Muscle layer of colon (tissue), 2 donors: Measurements from ENCODE around the gene MRPL22.
"Not testable (repeated sequence)": the region's sequence is repeated elsewhere in the genome, so short reads cannot be mapped to it uniquely, and the experiment has no call there.

Experiments used
- H3K27ac ChIP-seq: one replicate; pipeline ENCODE4 v1.7.0; 2013; ENCODE audit warnings: low read depth, mild to moderate bottlenecking, low read length, moderate library complexity
- H3K27me3 ChIP-seq, 2 donors: one replicate each; pipeline ENCODE4 v1.7.0; 2013; ENCODE audit warnings: low read length in 2 of 2, mild to moderate bottlenecking in 2 of 2; ENCODE audit not compliant: insufficient read depth in 2 of 2, control insufficient read depth in 1 of 2
- H3K36me3 ChIP-seq: one replicate; pipeline ENCODE4 v1.7.0; 2013; ENCODE audit warnings: mild to moderate bottlenecking, low read length; ENCODE audit not compliant: insufficient read depth
- H3K4me1 ChIP-seq: one replicate; pipeline ENCODE4 v1.7.0; 2013; ENCODE audit warnings: mild to moderate bottlenecking, low read length; ENCODE audit not compliant: insufficient read depth
- H3K4me3 ChIP-seq, 2 donors: one replicate each; pipeline ENCODE4 v1.7.0; 2013; ENCODE audit warnings: low read length in 2 of 2, low read depth in 1 of 2, mild to moderate bottlenecking in 1 of 2, moderate library complexity in 1 of 2
- H3K9ac ChIP-seq: one replicate; pipeline ENCODE4 v1.7.0; 2013; ENCODE audit warnings: low read length
- H3K9me3 ChIP-seq: one replicate; pipeline ENCODE4 v1.7.0; 2013; ENCODE audit warnings: mild to moderate bottlenecking, low read length
- donor health status: abdominal sarcoma.
- donor health status: Adenocarcinoma of cecum.

The MRPL22 gene

DNA sequence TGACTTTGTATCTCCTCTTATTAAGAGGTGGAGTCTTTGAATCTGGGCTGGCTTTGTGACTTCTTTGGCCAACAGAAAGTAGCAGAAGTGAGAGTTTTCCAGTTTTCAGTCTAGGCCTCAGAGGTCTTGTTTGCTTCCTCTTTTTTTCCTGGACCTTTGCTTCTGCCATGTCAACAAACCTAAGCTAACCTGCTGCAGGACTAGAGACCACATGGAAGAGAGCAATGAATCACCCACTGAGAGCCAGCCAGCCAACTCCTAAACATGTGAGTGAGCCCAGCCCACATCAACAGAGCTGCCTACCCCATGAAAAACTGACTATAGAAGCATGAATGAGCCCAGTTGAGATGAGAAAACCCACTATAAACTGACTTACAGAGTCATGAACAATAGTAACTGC lies 29.9 kb downstream of the MRPL22 start:
- Histone ChIP-seq H3K27me3 (no peaks in the 10 kb centered on the region), H3K9ac (no peak overlapping the region), H3K4me3 (no peak overlapping the region), H3K9me3 (no peaks in the 10 kb centered on the region), H3K4me1 (no peaks in the 10 kb centered on the region), H3K36me3 (peaks cover 34% of the 10 kb centered on the region), H3K27ac (no peak overlapping the region)

DNA sequence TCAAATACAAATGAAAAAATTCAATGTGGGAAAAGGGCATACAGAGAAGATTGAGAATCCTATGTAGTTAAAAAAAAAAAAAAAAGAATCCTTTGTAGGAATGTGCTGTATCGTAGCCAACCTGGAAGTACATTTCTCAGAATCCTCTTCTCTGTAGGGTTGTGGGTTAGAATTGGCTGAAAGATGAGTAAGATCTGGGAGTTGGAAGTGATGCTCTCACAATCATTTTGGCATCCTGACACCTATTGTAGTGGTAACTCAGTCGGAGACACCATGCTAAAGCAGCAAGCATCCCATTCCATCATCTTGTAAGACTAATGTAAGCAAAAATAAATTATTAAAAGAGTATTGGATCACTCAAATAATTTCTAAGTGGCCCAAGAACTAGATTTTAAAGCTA lies 30.6 kb downstream of the MRPL22 start:
- no peak overlapping the region for H3K4me3 ChIP-seq
- H3K27ac ChIP-seq: no peak overlapping the region
- no peaks in the 10 kb centered on the region for H3K4me1 ChIP-seq

DNA sequence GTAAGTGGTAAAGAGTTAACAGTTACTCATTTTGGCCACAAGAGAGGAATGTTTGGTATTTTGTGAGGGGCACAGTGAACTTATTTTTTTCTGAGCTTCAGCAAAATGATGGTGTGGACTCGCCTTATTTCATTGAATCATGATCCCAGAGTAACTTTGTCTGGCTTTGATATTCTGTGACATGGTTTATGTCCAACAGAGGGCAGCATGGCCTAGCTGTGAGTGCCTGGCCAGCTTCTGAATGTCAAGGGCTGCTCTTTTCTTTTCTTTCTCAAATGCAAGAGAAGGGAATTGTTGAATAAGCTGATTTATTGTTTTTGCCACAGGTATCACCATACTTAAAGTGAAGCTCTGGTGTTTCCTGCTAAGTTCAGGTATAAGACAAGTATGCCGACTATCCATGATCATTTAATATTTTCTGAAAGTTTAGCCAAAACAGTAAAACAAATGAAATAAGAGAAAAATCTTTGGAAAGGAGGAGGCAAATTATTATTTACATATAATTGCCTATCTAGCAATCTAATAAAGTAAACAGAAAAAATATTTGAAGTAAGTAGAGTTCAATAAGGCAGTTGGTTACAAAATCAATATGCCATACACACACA lies 31.7 kb downstream of the MRPL22 start:
- Histone ChIP-seq H3K27ac (no peak overlapping the region), H3K27me3 (no peaks in the 10 kb centered on the region), H3K36me3 (peaks cover 16% of the 10 kb centered on the region), H3K4me1 (no peaks in the 10 kb centered on the region), H3K9ac (no peak overlapping the region), H3K9me3 (no peaks in the 10 kb centered on the region), H3K4me3 (no peak overlapping the region)

More for the DNA sequence above, 30.6 kb downstream of the MRPL22 start:
- Histone ChIP-seq H3K9ac (no peak overlapping the region), H3K27me3 (no peaks in the 10 kb centered on the region), H3K9me3 (no peaks in the 10 kb centered on the region), H3K36me3 (peaks cover 27% of the 10 kb centered on the region)

DNA sequence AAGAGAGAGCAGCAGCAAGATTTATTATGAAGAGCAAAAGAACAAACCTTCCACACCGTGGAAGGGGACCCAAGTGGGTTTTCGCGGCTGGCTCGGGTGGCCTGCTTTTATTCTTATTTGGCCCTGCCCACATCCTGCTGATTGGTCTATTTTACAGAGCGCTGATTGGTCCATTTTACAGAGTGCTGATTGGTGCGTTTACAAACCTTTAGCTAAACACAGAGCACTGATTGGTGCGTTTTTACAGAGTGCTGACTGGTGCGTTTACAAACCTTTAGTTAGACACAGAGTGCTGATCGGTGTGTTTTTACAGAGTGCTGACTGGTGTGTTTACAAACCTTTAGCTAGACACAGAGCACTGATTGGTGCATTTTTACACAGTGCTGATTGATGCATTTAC lies 35.2 kb downstream of the MRPL22 start:
- not testable (repeated sequence) for H3K27ac ChIP-seq, H3K4me1 ChIP-seq, H3K9me3 ChIP-seq, H3K27me3 ChIP-seq, H3K4me3 ChIP-seq, H3K36me3 ChIP-seq, H3K9ac ChIP-seq

DNA sequence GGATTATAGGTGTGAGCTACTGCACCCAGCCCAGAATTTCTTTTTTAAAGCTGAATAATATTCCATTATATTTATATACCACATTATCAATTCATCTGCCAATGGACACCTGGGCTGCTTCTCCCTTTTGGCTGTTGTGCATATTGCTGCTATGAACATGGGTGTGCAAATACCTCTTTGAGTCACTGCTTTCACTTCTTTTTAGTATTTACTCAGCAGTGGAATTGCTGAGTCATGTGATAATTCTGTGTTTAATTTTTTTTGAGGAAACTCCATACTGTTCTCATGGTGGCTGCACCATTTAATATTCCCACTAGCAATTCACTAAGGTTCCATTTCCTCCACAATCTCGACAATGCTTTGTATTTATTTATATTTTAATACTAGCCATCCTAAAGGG lies 36.5 kb downstream of the MRPL22 start:
- no peak overlapping the region for H3K9ac ChIP-seq
- H3K4me1 ChIP-seq: no peaks in the 10 kb centered on the region
- no peak overlapping the region for H3K27ac ChIP-seq
- H3K27me3 ChIP-seq: no peaks in the 10 kb centered on the region
- H3K4me3 ChIP-seq: no peak overlapping the region
- H3K36me3 ChIP-seq: no peaks in the 10 kb centered on the region
- H3K9me3 ChIP-seq: no peaks in the 10 kb centered on the region

DNA sequence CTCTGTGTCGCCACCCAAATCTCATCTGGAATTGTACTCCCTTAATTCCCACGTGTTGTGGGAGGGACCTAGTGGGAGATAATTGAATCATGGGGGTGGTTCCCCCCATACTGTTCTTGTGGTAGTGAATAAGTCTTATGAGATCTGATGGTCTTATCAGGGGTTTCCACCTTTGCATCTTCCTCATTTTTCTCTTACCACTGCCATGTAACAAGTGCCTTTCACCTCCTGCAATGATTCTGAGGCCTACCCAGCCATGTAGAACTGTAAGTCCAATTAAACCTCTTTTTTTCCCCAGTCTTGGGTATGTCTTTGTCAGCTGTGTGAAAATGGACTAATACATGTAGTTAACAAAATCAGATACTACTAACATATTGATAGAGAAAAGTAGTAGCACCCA lies 37.4 kb downstream of the MRPL22 start:
- not testable (repeated sequence) for H3K4me1 ChIP-seq, H3K9ac ChIP-seq, H3K9me3 ChIP-seq, H3K27me3 ChIP-seq, H3K4me3 ChIP-seq, H3K36me3 ChIP-seq, H3K27ac ChIP-seq

DNA sequence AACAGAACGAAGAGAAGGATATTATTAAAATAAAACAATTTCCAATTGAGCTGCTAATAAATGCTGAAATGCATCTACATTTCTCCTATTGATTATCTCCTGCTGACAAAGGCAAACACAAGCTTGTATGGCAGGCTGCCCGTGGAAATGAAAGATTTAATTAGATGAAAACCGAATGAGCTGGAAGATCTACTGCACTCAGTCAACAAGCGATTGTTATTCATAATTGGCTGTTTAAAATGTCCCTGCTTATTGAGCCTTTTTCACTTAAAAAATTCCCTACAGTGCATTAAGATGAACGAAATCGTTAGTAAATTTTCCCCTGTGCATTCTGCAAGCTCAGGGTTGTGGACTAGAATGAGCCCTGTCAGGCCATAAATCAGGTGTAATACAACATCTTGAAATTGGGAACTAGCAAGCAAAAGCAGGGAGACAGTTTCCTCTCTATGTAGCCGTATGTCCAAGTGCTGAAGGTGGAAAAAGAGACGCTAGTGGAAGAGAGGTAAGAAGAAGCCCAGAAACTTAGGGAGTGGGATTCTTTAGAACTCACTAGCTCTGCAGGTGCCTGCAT lies 44.2 kb downstream of the MRPL22 start:
- Histone ChIP-seq H3K4me1 (no peaks in the 10 kb centered on the region), H3K27me3 (no peaks in the 10 kb centered on the region), H3K36me3 (no peaks in the 10 kb centered on the region), H3K4me3 (no peak overlapping the region), H3K9me3 (no peaks in the 10 kb centered on the region), H3K27ac (no peak overlapping the region), H3K9ac (no peak overlapping the region)

DNA sequence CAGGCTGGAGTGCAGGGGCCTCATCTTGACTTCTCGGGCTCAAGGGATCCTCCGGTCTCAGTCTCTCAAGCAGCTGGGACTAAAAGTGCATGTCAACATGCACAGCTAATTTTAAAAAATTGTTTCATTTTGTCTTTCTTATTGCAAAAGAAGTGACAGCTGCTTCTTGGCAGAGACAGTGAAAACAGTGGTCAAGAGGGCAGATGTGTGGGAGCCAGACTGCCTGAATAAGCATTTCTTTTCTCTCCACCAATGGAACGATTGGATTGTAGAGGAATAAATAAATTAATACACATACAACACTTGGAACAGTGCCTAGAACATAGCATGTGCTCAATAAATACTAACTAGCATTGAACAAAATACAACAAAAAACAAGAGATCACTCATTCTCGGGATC lies 45.3 kb downstream of the MRPL22 start:
- no peak overlapping the region for H3K9ac ChIP-seq
- no peaks in the 10 kb centered on the region for H3K4me1 ChIP-seq
- no peaks in the 10 kb centered on the region for H3K36me3 ChIP-seq
- no peak overlapping the region for H3K4me3 ChIP-seq
- H3K27ac ChIP-seq: no peak overlapping the region
- H3K9me3 ChIP-seq: no peaks in the 10 kb centered on the region
- no peaks in the 10 kb centered on the region for H3K27me3 ChIP-seq

DNA sequence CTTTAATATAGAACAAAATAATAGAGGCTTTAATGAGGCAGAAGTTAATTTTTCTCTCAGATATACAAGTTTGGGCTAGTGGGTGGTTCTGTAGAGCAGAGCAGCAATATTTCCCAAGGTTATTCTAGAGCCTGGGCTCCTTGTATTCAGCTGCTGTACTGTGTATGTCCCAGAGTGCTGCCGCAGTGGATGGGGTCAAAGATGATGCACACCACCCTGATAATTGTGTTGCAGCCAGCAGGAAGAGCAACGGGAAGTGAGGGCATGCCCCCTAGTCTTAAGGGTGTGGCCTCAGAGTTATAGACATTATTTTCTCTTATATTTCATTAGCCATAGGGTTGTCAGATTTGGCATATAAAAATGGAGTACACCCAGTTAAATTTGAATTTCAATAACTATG lies 48.8 kb downstream of the MRPL22 start:
- no peaks in the 10 kb centered on the region for H3K36me3 ChIP-seq
- H3K27me3 ChIP-seq: no peaks in the 10 kb centered on the region
- no peak overlapping the region for H3K4me3 ChIP-seq
- H3K4me1 ChIP-seq: no peaks in the 10 kb centered on the region
- no peak overlapping the region for H3K9ac ChIP-seq
- H3K9me3 ChIP-seq: no peaks in the 10 kb centered on the region
- H3K27ac ChIP-seq: no peak overlapping the region

DNA sequence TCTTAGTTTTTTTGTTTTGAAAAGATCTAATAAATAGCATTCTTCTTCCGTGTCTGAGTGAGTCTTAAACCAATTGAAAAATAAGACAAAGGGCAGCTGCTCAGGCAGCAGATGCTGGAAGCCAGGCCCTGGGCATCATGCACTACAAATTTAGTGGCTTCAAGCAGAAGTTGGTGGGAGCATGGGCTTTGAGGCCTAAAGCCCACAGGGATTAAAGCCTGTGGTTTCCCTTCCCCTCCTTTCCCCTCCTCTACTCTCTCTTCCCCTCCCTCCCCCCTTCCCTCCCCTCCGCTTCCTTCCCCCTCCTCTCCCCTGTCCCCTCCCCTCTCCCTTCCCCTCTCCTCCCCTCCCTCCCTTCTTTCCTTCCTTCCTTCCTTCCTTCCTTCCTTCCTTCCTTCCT lies 52.6 kb downstream of the MRPL22 start:
- Histone ChIP-seq H3K9ac (no peak overlapping the region), H3K9me3 (no peaks in the 10 kb centered on the region), H3K27me3 (no peaks in the 10 kb centered on the region), H3K4me1 (no peaks in the 10 kb centered on the region), H3K4me3 (no peak overlapping the region), H3K36me3 (no peaks in the 10 kb centered on the region), H3K27ac (no peak overlapping the region)

DNA sequence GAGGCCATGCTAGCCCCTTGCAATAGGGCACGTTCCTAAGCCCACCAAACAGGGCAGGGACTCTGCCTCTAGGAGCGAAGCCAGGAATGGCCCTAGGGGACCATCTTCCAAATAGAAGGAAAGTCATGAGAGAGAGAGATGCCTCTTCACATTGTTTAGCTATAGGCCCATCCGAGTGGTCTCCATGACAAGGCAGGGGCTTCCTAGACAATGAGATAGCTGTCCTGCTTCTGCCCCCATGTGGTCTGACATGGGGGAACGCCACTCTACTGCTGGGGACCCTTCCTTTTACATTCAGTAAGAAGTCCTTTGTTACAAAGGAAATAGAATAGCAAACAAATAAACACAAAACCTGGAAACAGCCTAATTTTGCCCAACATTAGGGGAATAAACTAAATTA lies 54.8 kb downstream of the MRPL22 start:
- Histone ChIP-seq H3K9ac (no peak overlapping the region), H3K4me1 (no peaks in the 10 kb centered on the region), H3K9me3 (no peaks in the 10 kb centered on the region), H3K27ac (no peak overlapping the region), H3K36me3 (no peaks in the 10 kb centered on the region), H3K4me3 (no peak overlapping the region), H3K27me3 (no peaks in the 10 kb centered on the region)

DNA sequence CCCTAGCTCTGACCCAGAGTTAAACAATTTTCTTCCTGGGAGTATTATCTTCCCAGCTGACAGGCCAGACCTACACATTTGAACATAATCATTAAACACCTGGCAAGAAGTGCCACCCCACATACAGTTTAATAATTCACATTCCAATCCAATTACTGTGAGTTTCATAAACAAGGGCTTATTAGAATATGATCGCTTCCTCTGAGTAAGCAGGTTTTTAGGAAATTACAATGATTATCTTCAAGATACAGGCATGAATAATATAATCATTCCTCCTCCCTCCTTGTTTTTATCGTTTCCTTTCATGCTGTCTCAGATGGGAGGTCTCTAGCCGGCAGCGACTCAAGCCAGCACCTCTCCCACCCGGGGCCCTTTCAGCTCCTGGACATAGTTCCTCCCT lies 56.9 kb downstream of the MRPL22 start:
- H3K9ac ChIP-seq: no peak overlapping the region
- no peak overlapping the region for H3K27ac ChIP-seq
- H3K9me3 ChIP-seq: no peaks in the 10 kb centered on the region
- H3K36me3 ChIP-seq: no peaks in the 10 kb centered on the region
- H3K4me3 ChIP-seq: no peak overlapping the region
- no peaks in the 10 kb centered on the region for H3K4me1 ChIP-seq
- no peaks in the 10 kb centered on the region for H3K27me3 ChIP-seq
